SK-N-SH treated with all-trans-retinoic acid at 6 μM for 48 hours (cell line): Measurements from ENCODE around the gene PIKFYVE.
"Not testable (repeated sequence)": the region's sequence is repeated elsewhere in the genome, so short reads cannot be mapped to it uniquely, and the experiment has no call there.

Source experiments
- ATAC-seq: fragments of 200-7000 bp; cut with Tn5 transposase; 3 replicates; pipeline ENCODE4 v1.9.1; 2020; ENCODE audit warnings: mild to moderate bottlenecking, moderate library complexity
- ARNTL ChIP-seq: fragments of 450-650 bp; formaldehyde crosslinking; IDR thresholded peaks from 2 replicates; pipeline ENCODE4 v1.5.0; 2020; ENCODE audit warnings: low read depth, mild to moderate bottlenecking, moderate library complexity, borderline replicate concordance
- BACH2 ChIP-seq: fragments of 250-450 bp; sonication (Bioruptor Pico); IDR thresholded peaks from 2 replicates; pipeline ENCODE4 v1.9.0; 2021; ENCODE audit warnings: mild to moderate bottlenecking, borderline replicate concordance
- CREB5 ChIP-seq: fragments of 250-450 bp; sonication (Bioruptor Pico); IDR thresholded peaks from 2 replicates; pipeline ENCODE4 v1.5.1; 2020; ENCODE audit warnings: low read depth, mild to moderate bottlenecking, moderate library complexity
- CSDC2 ChIP-seq: fragments of 250-450 bp; sonication (Bioruptor Pico); IDR thresholded peaks from 2 replicates; pipeline ENCODE4 v1.5.0; 2020; ENCODE audit warnings: mild to moderate bottlenecking, moderate library complexity
- CSRNP3 ChIP-seq: fragments of 250-450 bp; sonication (Bioruptor Pico); IDR thresholded peaks from 2 replicates; pipeline ENCODE4 v1.5.1; 2021; ENCODE audit warnings: mild to moderate bottlenecking, moderate library complexity
- ESRRG ChIP-seq: fragments of 250-450 bp; sonication (Bioruptor Pico); IDR thresholded peaks from 2 replicates; pipeline ENCODE4 v1.6.1; 2021; ENCODE audit warnings: mild to moderate bottlenecking
- GLIS3 ChIP-seq: fragments of 250-450 bp; sonication (Bioruptor Pico); IDR thresholded peaks from 2 replicates; pipeline ENCODE4 v1.5.0; 2020; ENCODE audit warnings: mild to moderate bottlenecking, moderate library complexity
- ISL1 ChIP-seq: fragments of 250-450 bp; sonication (Bioruptor Pico); IDR thresholded peaks from 2 replicates; pipeline ENCODE4 v2.1.2; 2022; ENCODE audit warnings: mild to moderate bottlenecking, moderate library complexity
- OSR1 ChIP-seq: fragments of 250-450 bp; sonication (Bioruptor Pico); IDR thresholded peaks from 2 replicates; pipeline ENCODE4 v1.8.0; 2022; ENCODE audit warnings: moderate library complexity, mild to moderate bottlenecking, inconsistent platforms
- PATZ1 ChIP-seq: fragments of 250-450 bp; sonication (Bioruptor Pico); IDR thresholded peaks from 2 replicates; pipeline ENCODE4 v1.8.0; 2020; ENCODE audit warnings: mild to moderate bottlenecking, moderate library complexity, borderline replicate concordance
- POU6F1 ChIP-seq: fragments of 250-450 bp; sonication (Bioruptor Pico); IDR thresholded peaks from 2 replicates; pipeline ENCODE4 v1.8.0; 2021; ENCODE audit warnings: low read depth, mild to moderate bottlenecking, moderate library complexity, borderline replicate concordance
- PPARA ChIP-seq: fragments of 250-450 bp; sonication (Bioruptor Pico); IDR thresholded peaks from 2 replicates; pipeline ENCODE4 v1.5.0; 2020; ENCODE audit warnings: mild to moderate bottlenecking, borderline replicate concordance
- SNAI2 ChIP-seq: fragments of 250-450 bp; sonication (Bioruptor Pico); IDR thresholded peaks from 2 replicates; pipeline ENCODE4 v1.5.0; 2020; ENCODE audit warnings: mild to moderate bottlenecking, moderate library complexity
- TCF4 ChIP-seq: fragments of 250-450 bp; sonication (Bioruptor Pico); IDR thresholded peaks from 2 replicates; pipeline ENCODE4 v1.8.0; 2021; ENCODE audit warnings: mild to moderate bottlenecking, moderate library complexity, borderline replicate concordance
- TSHZ2 ChIP-seq: fragments of 250-450 bp; sonication (Bioruptor Pico); IDR thresholded peaks from 2 replicates; pipeline ENCODE4 v1.5.0; 2020; ENCODE audit warnings: mild to moderate bottlenecking, moderate library complexity
- ZC3H10 ChIP-seq: fragments of 250-450 bp; sonication (Bioruptor Pico); IDR thresholded peaks from 2 replicates; pipeline ENCODE4 v1.5.1; 2021; ENCODE audit warnings: mild to moderate bottlenecking, moderate library complexity
- ZFP3 ChIP-seq: fragments of 250-450 bp; sonication (Bioruptor Pico); IDR thresholded peaks from 2 replicates; pipeline ENCODE4 v1.5.0; 2020; ENCODE audit warnings: mild to moderate bottlenecking, moderate library complexity
- ZNF565 ChIP-seq: fragments of 450-650 bp; formaldehyde crosslinking; conservative IDR thresholded peaks from 2 replicates; pipeline ENCODE4 v1.5.0; 2020; ENCODE audit warnings: low read depth, mild to moderate bottlenecking, moderate library complexity
- ZNF70 ChIP-seq: fragments of 450-650 bp; formaldehyde crosslinking; IDR thresholded peaks from 2 replicates; pipeline ENCODE4 v1.5.0; 2020; ENCODE audit warnings: mild to moderate bottlenecking, moderate library complexity
- ZNF8 ChIP-seq: fragments of 450-650 bp; formaldehyde crosslinking; IDR thresholded peaks from 2 replicates; pipeline ENCODE4 v1.5.0; 2020; ENCODE audit warnings: mild to moderate bottlenecking, moderate library complexity

PIKFYVE gene

DNA sequence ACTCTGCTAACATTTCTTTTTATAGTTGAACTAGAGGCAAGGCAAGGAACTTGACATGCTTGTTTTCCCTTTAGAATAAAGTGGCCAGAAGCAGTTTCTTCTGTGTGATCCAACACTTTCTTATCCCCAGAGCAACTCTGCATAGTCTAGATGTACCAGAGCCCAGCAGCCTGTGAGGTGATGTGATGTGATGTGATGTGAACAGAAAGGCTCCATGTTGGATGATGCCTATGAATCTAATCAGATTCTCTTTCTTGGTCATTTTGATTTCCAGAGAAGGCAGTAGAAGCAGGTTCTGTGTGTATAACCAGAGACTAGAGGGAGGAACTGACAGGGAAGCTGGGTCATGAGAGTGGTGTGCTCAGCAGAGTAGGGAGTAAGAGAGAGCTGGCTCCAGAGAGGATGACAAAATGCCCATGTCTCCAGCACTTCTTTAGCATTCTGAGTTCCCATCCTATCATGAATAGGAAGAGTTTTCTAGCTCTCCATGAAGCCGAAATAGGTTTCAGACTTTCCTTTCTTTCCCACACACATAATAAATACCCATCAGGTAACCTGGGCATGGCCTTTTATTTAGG lies 109.5 kb downstream of the PIKFYVE start:
- TF ChIP-seq PATZ1 = no peak
- no peak for ATAC-seq

DNA sequence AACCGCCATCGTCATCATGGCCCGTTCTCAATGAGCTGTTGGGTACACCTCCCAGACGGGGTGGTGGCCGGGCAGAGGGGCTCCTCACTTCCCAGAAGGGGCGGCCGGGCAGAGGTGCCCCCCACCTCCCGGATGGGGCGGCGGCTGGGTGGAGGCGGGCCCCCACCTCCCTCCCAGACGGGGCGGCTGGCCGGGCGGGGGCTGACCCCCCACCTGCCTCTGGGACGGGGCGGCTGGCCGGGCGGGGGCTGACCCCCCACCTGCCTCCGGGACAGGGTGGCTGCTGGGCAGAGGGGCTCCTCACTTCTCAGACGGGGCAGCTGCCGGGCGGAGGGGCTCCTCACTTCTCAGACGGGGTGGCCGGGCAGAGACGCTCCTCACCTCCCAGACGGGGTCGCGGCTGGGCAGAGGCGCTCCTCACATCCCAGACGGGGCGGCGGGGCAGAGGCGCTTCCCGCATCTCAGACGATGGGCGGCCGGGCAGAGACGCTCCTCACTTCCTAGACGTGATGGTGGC lies 111.3 kb downstream of the PIKFYVE start:
- ATAC-seq = not testable (repeated sequence)

GRCh38 chr2:208379192-208379591 lies 113.1 kb downstream of the PIKFYVE start:
- ATAC-seq = no peak
- no peak for TF ChIP-seq ARNTL (CRISPR knock-in tag)
- no peak for TF ChIP-seq CSDC2 (CRISPR knock-in tag)
- TF ChIP-seq SNAI2 = no peak
- TF ChIP-seq CSRNP3 (CRISPR knock-in tag) = no peak

DNA sequence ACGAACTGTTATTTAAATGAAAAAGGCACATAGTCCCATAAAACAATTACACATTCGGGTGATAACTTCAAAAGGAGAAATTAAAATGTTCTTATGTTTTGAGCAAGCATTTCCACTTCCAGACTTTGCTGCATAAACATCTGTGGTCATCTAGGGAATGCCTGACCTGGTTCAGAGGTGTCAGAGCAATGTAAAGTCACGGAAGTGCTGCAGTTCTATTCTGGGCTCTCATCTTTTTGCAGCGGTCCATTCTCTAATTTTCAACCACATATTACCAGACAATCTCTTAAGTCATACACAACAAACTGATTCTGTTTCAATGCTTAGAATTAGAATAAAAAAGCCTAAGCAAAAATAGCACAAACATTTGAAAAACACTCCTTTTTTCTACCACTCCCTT lies 118.6 kb downstream of the PIKFYVE start:
- TF ChIP-seq ZNF565 = no peak
- no peak for TF ChIP-seq ZC3H10 (CRISPR knock-in tag)
- no peak for TF ChIP-seq ISL1 (CRISPR knock-in tag)
- no peak for TF ChIP-seq CREB5
- no peak for TF ChIP-seq ZFP3 (CRISPR knock-in tag)
- no peak for TF ChIP-seq ARNTL (CRISPR knock-in tag)
- TF ChIP-seq CSDC2 (CRISPR knock-in tag) = no peak
- no peak for TF ChIP-seq ZNF70
- TF ChIP-seq TCF4 = no peak
- no peak for TF ChIP-seq TSHZ2 (CRISPR knock-in tag)
- no peak for TF ChIP-seq PATZ1
- TF ChIP-seq ESRRG (CRISPR knock-in tag) = no peak
- TF ChIP-seq OSR1 (CRISPR knock-in tag) = no peak
- no peak for TF ChIP-seq GLIS3
- no peak for TF ChIP-seq SNAI2
- no peak for TF ChIP-seq PPARA
- no peak for TF ChIP-seq ZNF8 (CRISPR knock-in tag)
- no peak for TF ChIP-seq POU6F1
- no peak for TF ChIP-seq BACH2
- ATAC-seq = no peak
